Adrenal gland (tissue), 5 donors: ENCODE data around the gene STIM1.

Experiments used
- POLR2A ChIP-seq, 2 donors: fragments of 450-650 bp; IDR thresholded peaks; one replicate each; pipeline ENCODE4 v1.6.1; 2017; ENCODE audit warnings: antibody characterized with exemption in 2 of 2, mild to moderate bottlenecking in 2 of 2, moderate library complexity in 1 of 2
- TF ChIP-seq, protein P1 (sequence below), 6 experiments: fragments of 450-650 bp in 4 of 6; fragments of 200-600 bp in 2 of 6; sonication (generic) in 1 of 6; IDR thresholded peaks; 1 replicate in 5 of 6; 2 replicates in 1 of 6; pipeline versions ENCODE4 v1.5.1 to v1.8.0; 2016 to 2021; ENCODE audit warnings: antibody characterized with exemption in 6 of 6, mild to moderate bottlenecking in 2 of 6, moderate library complexity in 1 of 6
- donor health status: DM: no; HTN: no; CAD: no.

DNA sequence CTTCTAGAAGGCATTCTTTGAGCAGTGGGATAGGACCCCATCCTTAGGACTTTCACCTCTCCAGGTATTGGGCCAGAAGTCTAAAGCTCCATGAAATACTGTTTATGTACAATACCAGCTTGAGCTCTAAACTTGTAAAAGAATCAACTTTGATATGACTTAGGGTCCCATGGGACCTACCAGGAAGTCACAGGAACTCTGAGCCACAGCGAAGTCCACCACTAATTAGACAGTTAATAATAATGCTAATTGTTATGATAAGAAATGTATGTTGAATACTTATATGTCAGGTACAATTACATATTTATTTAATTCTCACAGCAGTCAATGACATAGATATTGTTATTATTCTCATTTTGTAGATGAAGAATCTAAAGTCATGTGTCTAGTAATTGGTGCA is 35.3 kb downstream of the STIM1 start:
- TF ChIP-seq, protein P1, sequence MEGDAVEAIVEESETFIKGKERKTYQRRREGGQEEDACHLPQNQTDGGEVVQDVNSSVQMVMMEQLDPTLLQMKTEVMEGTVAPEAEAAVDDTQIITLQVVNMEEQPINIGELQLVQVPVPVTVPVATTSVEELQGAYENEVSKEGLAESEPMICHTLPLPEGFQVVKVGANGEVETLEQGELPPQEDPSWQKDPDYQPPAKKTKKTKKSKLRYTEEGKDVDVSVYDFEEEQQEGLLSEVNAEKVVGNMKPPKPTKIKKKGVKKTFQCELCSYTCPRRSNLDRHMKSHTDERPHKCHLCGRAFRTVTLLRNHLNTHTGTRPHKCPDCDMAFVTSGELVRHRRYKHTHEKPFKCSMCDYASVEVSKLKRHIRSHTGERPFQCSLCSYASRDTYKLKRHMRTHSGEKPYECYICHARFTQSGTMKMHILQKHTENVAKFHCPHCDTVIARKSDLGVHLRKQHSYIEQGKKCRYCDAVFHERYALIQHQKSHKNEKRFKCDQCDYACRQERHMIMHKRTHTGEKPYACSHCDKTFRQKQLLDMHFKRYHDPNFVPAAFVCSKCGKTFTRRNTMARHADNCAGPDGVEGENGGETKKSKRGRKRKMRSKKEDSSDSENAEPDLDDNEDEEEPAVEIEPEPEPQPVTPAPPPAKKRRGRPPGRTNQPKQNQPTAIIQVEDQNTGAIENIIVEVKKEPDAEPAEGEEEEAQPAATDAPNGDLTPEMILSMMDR (IDR thresholded peaks at IDR 0.05) = no peak
- TF ChIP-seq POLR2A (IDR thresholded peaks at IDR 0.05) = no peak
